ENCODE measurements around the gene LRRC4C. TPM values are rescaled to one million over a fixed set of nuclear protein-coding genes. Genes with fewer than 3 reads are reported as not detected.

Gene LRRC4C
- total RNA-seq, 1 experiment from 2014 or later, result 0.13 TPM

DNA sequence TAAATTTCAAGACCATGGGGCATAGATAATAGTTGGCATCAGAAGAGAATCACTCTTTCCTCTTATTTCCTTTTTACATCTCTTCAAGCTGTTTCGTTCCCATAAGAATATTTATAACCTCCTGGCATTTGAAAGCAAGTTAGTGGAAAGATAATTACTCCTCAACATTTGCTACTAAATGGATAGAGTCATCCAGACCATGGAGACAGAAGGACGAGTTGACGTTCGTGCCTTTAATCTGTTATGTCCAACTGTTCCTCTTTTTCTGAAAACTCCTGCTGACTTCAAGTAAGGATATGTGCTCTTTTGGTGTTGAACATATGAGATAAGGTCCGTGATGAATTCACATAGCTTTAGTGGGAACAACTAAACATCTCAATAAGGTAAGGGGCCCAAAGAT lies 414.2 kb downstream of the LRRC4C start:
- Histone ChIP-seq H3K79me1 (ENCODE audit: insufficient read depth, low read depth, low read length, poor library complexity, severe bottlenecking) (no peaks in the 10 kb centered on the region), H2BK120ac (ENCODE audit: low read depth, low read length, poor library complexity, severe bottlenecking) (no peak overlapping the region), H4K91ac (ENCODE audit: insufficient read length, low read depth, low read length) (no peak overlapping the region), H2AK5ac (ENCODE audit: insufficient read length, low read length) (no peak overlapping the region), H2AFZ (ENCODE audit: low read length) (no peak overlapping the region), H3K4me2 (ENCODE audit: insufficient read depth, insufficient read length, low read length) (no peak overlapping the region), H3K4ac (ENCODE audit: low read depth, low read length) (no peak overlapping the region), H3K9me3 (ENCODE audit: control insufficient read depth, low read depth, low read length) (no peaks in the 10 kb centered on the region), H3K23me2 (ENCODE audit: insufficient read length, low read depth, low read length, poor library complexity, severe bottlenecking) (no peaks in the 10 kb centered on the region), H4K8ac (replicated peaks; ENCODE audit: insufficient read length, low read depth, low read length) (no peak overlapping the region), H3T11ph (ENCODE audit: low read length) (no peak overlapping the region), H3K27ac (ENCODE audit: insufficient read length, low read depth, low read length) (no peak overlapping the region), H4K20me1 (ENCODE audit: control insufficient read depth, insufficient read depth, insufficient read length) (no peaks in the 10 kb centered on the region), H3K23ac (ENCODE audit: insufficient read length, low read depth, low read length) (no peak overlapping the region), H3K56ac (ENCODE audit: insufficient read length, low read depth, low read length) (no peak overlapping the region), H2BK5ac (ENCODE audit: insufficient read length, low read length) (no peak overlapping the region), H2BK15ac (ENCODE audit: low read depth, low read length) (no peak overlapping the region), H3K4me1 (ENCODE audit: insufficient read depth, low read length) (no peaks in the 10 kb centered on the region), H3K9ac (ENCODE audit: extremely low read depth, insufficient read length, low read length) (no peak overlapping the region), H2BK20ac (ENCODE audit: low read depth, low read length, poor library complexity, severe bottlenecking) (no peak overlapping the region), H3K14ac (ENCODE audit: insufficient read depth, low read length) (no peak overlapping the region), H3K27me3 (ENCODE audit: insufficient read depth, low read length) (no peaks in the 10 kb centered on the region), H2BK12ac (ENCODE audit: insufficient read length, low read depth, low read length) (no peak overlapping the region), H3K79me2 (ENCODE audit: insufficient read depth, low read length) (no peaks in the 10 kb centered on the region), H3K18ac (ENCODE audit: insufficient read length, low read depth, low read length) (no peak overlapping the region), H4K5ac (ENCODE audit: insufficient read length, low read depth, low read length) (no peak overlapping the region)
- Mint-ChIP-seq H3K36me3 (ENCODE audit: insufficient read depth in 1 of 3, low read depth in 3 of 3) (peaks cover 0 to 2% (median 0%) of the 10 kb centered on the region in 3 experiments; a peak in 2 of 7 replicates), H3K4me1 (peaks cover 15 to 18% of the 10 kb centered on the region in 2 experiments), H3K27ac (no peak overlapping the region), H3K27me3 (ENCODE audit: low read depth) (no peaks in the 10 kb centered on the region), H3K4me3 (no peak overlapping the region), H3K9me3 (no peaks in the 10 kb centered on the region; a peak in 1 of 5 replicates)
- no peak for DNase-seq
- TF ChIP-seq, protein P1, sequence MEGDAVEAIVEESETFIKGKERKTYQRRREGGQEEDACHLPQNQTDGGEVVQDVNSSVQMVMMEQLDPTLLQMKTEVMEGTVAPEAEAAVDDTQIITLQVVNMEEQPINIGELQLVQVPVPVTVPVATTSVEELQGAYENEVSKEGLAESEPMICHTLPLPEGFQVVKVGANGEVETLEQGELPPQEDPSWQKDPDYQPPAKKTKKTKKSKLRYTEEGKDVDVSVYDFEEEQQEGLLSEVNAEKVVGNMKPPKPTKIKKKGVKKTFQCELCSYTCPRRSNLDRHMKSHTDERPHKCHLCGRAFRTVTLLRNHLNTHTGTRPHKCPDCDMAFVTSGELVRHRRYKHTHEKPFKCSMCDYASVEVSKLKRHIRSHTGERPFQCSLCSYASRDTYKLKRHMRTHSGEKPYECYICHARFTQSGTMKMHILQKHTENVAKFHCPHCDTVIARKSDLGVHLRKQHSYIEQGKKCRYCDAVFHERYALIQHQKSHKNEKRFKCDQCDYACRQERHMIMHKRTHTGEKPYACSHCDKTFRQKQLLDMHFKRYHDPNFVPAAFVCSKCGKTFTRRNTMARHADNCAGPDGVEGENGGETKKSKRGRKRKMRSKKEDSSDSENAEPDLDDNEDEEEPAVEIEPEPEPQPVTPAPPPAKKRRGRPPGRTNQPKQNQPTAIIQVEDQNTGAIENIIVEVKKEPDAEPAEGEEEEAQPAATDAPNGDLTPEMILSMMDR (conservative IDR thresholded peaks at IDR 0.05), result no peak
- no CpG with 5 or more reads among the region's 5 CpGs for WGBS (ENCODE audit: extremely low coverage, insufficient read length, low lambda C conversion rate)

Data from H9 (cell line).